Activated CD4-positive, alpha-beta T cell treated with anti-CD3 and anti-CD28 coated beads for 36 hours (primary cell): ENCODE results near the gene SRPK2. TPM values are rescaled to one million over a fixed set of nuclear protein-coding genes. Genes with fewer than 3 reads are reported as not detected.
"Not testable (repeated sequence)": the region's sequence is repeated elsewhere in the genome, so short reads cannot be mapped to it uniquely, and the experiment has no call there.

ENCODE experiments used
- ATAC-seq: fragments of 200-7000 bp; cut with Tn5 transposase; one replicate; pipeline ENCODE4 v1.10.0; 2021; ENCODE audit warnings: mild to moderate bottlenecking, moderate library complexity
- CTCF ChIA-PET: fragments of 350-600 bp; sonication (Branson Sonifier 250); formaldehyde crosslinking; loops from one replicate; lab custom pipeline; 2021; ENCODE audit warnings: antibody characterized with exemption; lab: Charles Lee
- POLR2A ChIA-PET: fragments of 350-600 bp; sonication (Branson Sonifier 250); formaldehyde crosslinking; loops from one replicate; lab custom pipeline; 2021; ENCODE audit warnings: antibody characterized with exemption, inconsistent platforms; lab: Charles Lee
- DNase-seq: peaks from one replicate; pipeline ENCODE4 v3.0.0-alpha.2; 2020
- H3K27ac Mint-ChIP-seq: one replicate; pipeline ENCODE4 v1.8.0; 2021; ENCODE audit warnings: mixed read lengths
- H3K27me3 Mint-ChIP-seq: one replicate; pipeline ENCODE4 v1.8.0; 2021; ENCODE audit warnings: mixed read lengths
- H3K36me3 Mint-ChIP-seq: one replicate; pipeline ENCODE4 v1.8.0; 2021; ENCODE audit warnings: low read depth, mixed read lengths
- H3K4me1 Mint-ChIP-seq: one replicate; pipeline ENCODE4 v1.8.0; 2021; ENCODE audit warnings: mixed read lengths
- H3K4me3 Mint-ChIP-seq: one replicate; pipeline ENCODE4 v1.8.0; 2021; ENCODE audit warnings: mild to moderate bottlenecking, moderate library complexity, mixed read lengths
- H3K9me3 Mint-ChIP-seq: one replicate; pipeline ENCODE4 v1.8.0; 2021; ENCODE audit warnings: low read depth, mixed read lengths
- intact Hi-C, 2 experiments: fragments of 100-400 bp; cut with DNase I in 1 of 2; cut with micrococcal nuclease in 1 of 2; formaldehyde crosslinking; loops; one replicate each; pipeline versions ENCODE4 v1.14.2 to v1.15.1; 2022 to 2024; cut with DNase I, micrococcal nuclease
- total RNA-seq, 2 experiments: library from RNA; stranded (reverse); gene quantifications; one replicate each; pipeline ENCODE4 v1.2.3, GENCODE V29; 2021

SRPK2 gene
- total RNA-seq, 2 experiments from 2014 or later, result 42.7 to 42.9 TPM

DNA sequence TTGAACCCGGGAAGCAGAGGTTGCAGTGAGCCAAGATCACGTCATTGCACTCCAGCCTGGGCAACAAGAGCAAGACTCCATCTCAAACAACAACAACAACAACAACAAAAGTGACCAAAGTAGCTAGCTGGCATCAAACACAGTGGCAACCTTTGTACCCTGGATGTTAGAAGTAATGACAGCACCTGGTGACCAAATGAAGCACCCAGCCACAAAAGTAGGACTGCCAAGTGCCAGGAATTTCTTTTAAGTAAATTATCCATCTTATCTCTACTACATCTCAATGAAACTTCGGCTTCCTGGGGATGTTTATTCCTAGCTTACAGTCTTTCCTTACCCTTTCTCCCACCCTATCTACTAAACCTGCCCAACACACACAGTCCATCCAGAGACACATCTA, 18.8 kb downstream of the SRPK2 start:
- ATAC-seq (no peak), DNase-seq (no peak)
- ChIA-PET POLR2A (interaction anchor here (0.7 kb wide), 1 partner anchor 263 kb away, joined by 4 read pairs; no protein-coding TSS in a partner anchor), CTCF (no interaction called here)
- H3K4me3 Mint-ChIP-seq, result no peak overlapping the region
- H3K36me3 Mint-ChIP-seq, result peaks cover 3% of the 10 kb centered on the region
- H3K27ac Mint-ChIP-seq, result no peak overlapping the region
- no peaks in the 10 kb centered on the region for H3K27me3 Mint-ChIP-seq
- no peaks in the 10 kb centered on the region for H3K9me3 Mint-ChIP-seq
- H3K4me1 Mint-ChIP-seq, result peaks cover 33% of the 10 kb centered on the region
- intact Hi-C loops, result no loop called here

DNA sequence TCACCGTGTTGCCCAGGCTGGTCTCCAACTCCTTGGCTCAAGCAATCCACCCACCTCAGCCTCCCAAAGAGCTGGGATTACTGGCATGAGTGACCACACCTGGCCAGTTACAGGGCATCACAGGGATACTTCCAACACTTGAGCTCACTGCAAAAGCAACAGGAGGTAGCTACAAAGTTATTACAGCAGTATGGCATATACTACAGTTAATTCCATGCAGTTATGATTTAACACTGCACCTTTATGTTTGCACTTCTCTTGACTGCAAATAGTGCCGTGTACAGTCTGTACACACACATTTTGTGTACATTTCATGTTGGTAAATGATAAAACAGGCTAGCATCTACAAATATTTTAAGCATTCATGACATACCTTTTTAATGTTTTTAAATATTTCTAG, 21.3 kb downstream of the SRPK2 start:
- H3K9me3 Mint-ChIP-seq, result no peaks in the 10 kb centered on the region
- POLR2A ChIA-PET, result no interaction called here
- no peak for ATAC-seq
- intact Hi-C loops, result no loop called here
- H3K4me3 Mint-ChIP-seq, result no peak overlapping the region
- H3K27ac Mint-ChIP-seq, result no peak overlapping the region
- H3K27me3 Mint-ChIP-seq, result no peaks in the 10 kb centered on the region
- DNase-seq, result no peak
- H3K36me3 Mint-ChIP-seq, result peaks cover 15% of the 10 kb centered on the region
- CTCF ChIA-PET, result interaction anchor here (0.7 to 1.0 kb wide), 2 partner anchors 32 to 222 kb away, joined by 3 read pairs; no protein-coding TSS in a partner anchor
- peaks cover 29% of the 10 kb centered on the region for H3K4me1 Mint-ChIP-seq

- H3K4me3 Mint-ChIP-seq, result no peak overlapping the region
- H3K36me3 Mint-ChIP-seq, result peaks cover 24% of the 10 kb centered on the region
- ChIA-PET POLR2A (no interaction called here), CTCF (interaction anchor here (0.8 kb wide), 1 partner anchor 37 kb away, joined by 3 read pairs; no protein-coding TSS in a partner anchor)
- H3K9me3 Mint-ChIP-seq, result no peaks in the 10 kb centered on the region
- DNase-seq, result no peak
- H3K4me1 Mint-ChIP-seq, result peaks cover 24% of the 10 kb centered on the region
- H3K27ac Mint-ChIP-seq, result no peak overlapping the region
- no peak for ATAC-seq
- no peaks in the 10 kb centered on the region for H3K27me3 Mint-ChIP-seq
- intact Hi-C loops, result no loop called here
Observed at GRCh38 chr7:105365541-105366534, 22.9 kb downstream of the SRPK2 start.

GRCh38 chr7:105364684-105365083, 24.0 kb downstream of the SRPK2 start:
- no peaks in the 10 kb centered on the region for H3K27me3 Mint-ChIP-seq
- no peaks in the 10 kb centered on the region for H3K9me3 Mint-ChIP-seq
- ATAC-seq (no peak), DNase-seq (no peak)
- H3K4me1 Mint-ChIP-seq, result peaks cover 20% of the 10 kb centered on the region
- peaks cover 26% of the 10 kb centered on the region for H3K36me3 Mint-ChIP-seq
- no peak overlapping the region for H3K4me3 Mint-ChIP-seq
- ChIA-PET CTCF (interaction anchor here (0.7 kb wide), 1 partner anchor 80 kb away, joined by 3 read pairs; no protein-coding TSS in a partner anchor), POLR2A (no interaction called here)
- intact Hi-C loops, result no loop called here
- H3K27ac Mint-ChIP-seq, result no peak overlapping the region

GRCh38 chr7:105363657-105364056, 25.1 kb downstream of the SRPK2 start:
- intact Hi-C loops, ATAC-seq: not testable (repeated sequence)

DNA sequence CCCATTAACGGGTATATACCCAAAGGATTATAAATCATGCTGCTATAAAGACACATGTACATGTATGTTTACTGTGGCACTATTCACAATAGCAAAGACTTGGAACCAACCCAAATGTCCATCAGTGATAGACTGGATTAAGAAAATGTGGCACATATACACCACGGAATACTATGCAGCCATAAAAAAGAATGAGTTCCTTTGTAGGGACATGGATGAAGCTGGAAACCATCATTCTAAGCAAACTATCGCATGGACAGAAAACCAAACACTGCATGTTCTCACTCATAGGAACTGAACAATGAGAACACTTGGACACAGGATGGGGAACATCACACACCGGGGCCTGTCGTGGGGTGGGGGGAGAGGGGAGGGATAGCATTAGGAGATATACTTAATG, 26.0 kb downstream of the SRPK2 start:
- ATAC-seq, POLR2A ChIA-PET, CTCF ChIA-PET: not testable (repeated sequence)

More at GRCh38 chr7:105363657-105364056, 25.1 kb downstream of the SRPK2 start:
- DNase-seq, H3K4me3 Mint-ChIP-seq, POLR2A ChIA-PET, H3K9me3 Mint-ChIP-seq, H3K27me3 Mint-ChIP-seq, H3K27ac Mint-ChIP-seq, CTCF ChIA-PET: not testable (repeated sequence)
- Mint-ChIP-seq H3K36me3 (peaks cover 26% of the 10 kb centered on the region), H3K4me1 (peaks cover 20% of the 10 kb centered on the region)

GRCh38 chr7:105361995-105362394, 26.7 kb downstream of the SRPK2 start:
- DNase-seq, H3K4me3 Mint-ChIP-seq, H3K27me3 Mint-ChIP-seq, POLR2A ChIA-PET, intact Hi-C loops, ATAC-seq, H3K27ac Mint-ChIP-seq, H3K9me3 Mint-ChIP-seq: not testable (repeated sequence)
- CTCF ChIA-PET, result interaction anchor here (1.9 kb wide), 1 partner anchor 10 kb away, joined by 6 read pairs; no protein-coding TSS in a partner anchor
- Mint-ChIP-seq H3K4me1 (peaks cover 21% of the 10 kb centered on the region), H3K36me3 (peaks cover 26% of the 10 kb centered on the region)

More for the DNA sequence above, 26.0 kb downstream of the SRPK2 start:
- H3K27me3 Mint-ChIP-seq, intact Hi-C loops, H3K4me3 Mint-ChIP-seq, H3K27ac Mint-ChIP-seq, DNase-seq, H3K9me3 Mint-ChIP-seq: not testable (repeated sequence)
- H3K36me3 Mint-ChIP-seq, result peaks cover 26% of the 10 kb centered on the region
- H3K4me1 Mint-ChIP-seq, result peaks cover 20% of the 10 kb centered on the region

DNA sequence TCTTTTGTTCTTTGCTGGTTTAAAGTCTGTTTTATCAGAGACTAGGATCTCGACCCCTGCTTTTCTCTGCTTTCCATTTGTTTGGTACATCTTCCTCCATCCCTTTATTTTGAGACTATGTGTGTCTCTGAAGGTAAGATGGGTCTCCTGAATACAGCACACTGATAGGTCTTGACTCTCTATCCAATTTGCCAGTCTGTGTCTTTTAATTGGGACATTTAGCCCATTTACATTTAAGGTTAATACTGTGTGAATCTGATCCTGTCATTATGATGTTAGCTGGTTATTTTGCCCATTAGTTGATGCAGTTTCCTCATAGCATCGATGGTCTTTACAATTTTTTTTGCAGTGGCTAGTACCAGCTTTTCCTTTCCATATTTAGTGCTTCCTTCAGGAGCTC, 28.6 kb downstream of the SRPK2 start:
- H3K27me3 Mint-ChIP-seq, DNase-seq, CTCF ChIA-PET, H3K27ac Mint-ChIP-seq, H3K9me3 Mint-ChIP-seq, intact Hi-C loops, ATAC-seq, H3K4me3 Mint-ChIP-seq: not testable (repeated sequence)
- POLR2A ChIA-PET, result interaction anchor here (0.7 kb wide), 1 partner anchor 168 kb away, joined by 4 read pairs; no protein-coding TSS in a partner anchor
- peaks cover 25% of the 10 kb centered on the region for H3K36me3 Mint-ChIP-seq
- peaks cover 23% of the 10 kb centered on the region for H3K4me1 Mint-ChIP-seq

DNA sequence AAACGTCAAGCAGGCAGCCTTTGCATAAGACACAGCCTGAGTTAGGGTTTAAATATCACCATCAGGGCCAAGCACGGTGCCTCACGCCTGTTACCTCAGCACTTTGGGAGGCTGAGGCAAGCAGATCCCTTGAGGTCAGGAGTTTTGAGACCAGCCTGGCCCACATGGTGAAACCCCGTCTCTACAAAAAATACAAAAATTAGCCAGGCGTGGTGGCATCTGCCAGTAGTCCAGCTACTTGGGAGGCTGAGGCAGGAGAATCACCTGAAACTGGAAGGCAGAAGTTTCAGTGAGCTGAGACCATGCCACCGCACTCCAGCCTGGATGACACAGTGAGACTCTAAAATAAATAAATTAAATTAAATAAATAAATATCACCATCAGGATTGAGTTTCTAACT, 33.0 kb downstream of the SRPK2 start:
- H3K4me3 Mint-ChIP-seq, result no peak overlapping the region
- H3K4me1 Mint-ChIP-seq, result peaks cover 65% of the 10 kb centered on the region
- ChIA-PET POLR2A (no interaction called here), CTCF (interaction anchor here (1.0 to 1.1 kb wide), 2 partner anchors 9 to 25 kb away, joined by 3 read pairs; no protein-coding TSS in a partner anchor)
- no peaks in the 10 kb centered on the region for H3K9me3 Mint-ChIP-seq
- H3K27me3 Mint-ChIP-seq, result no peaks in the 10 kb centered on the region
- DNase-seq (no peak), ATAC-seq (no peak)
- peaks cover 3% of the 10 kb centered on the region for H3K36me3 Mint-ChIP-seq
- no peak overlapping the region for H3K27ac Mint-ChIP-seq
- intact Hi-C loops, result no loop called here

GRCh38 chr7:105354383-105354782, 34.3 kb downstream of the SRPK2 start:
- DNase-seq, result peak; percentile 33
- intact Hi-C loops, result loop anchor here (5.0 kb wide), 2 partner anchors 33 to 73 kb away; partner anchors contain the start of gene SRPK2 (in 1 of the 2)
- ATAC-seq, result no peak
- no peak overlapping the region for H3K27ac Mint-ChIP-seq
- H3K9me3 Mint-ChIP-seq, result no peaks in the 10 kb centered on the region
- ChIA-PET CTCF (interaction anchor here (1.0 kb wide), 1 partner anchor 9 kb away, joined by 3 read pairs; no protein-coding TSS in a partner anchor), POLR2A (no interaction called here)
- H3K27me3 Mint-ChIP-seq, result no peaks in the 10 kb centered on the region
- H3K4me1 Mint-ChIP-seq, result peaks cover 72% of the 10 kb centered on the region
- peaks cover 1% of the 10 kb centered on the region for H3K36me3 Mint-ChIP-seq
- no peak overlapping the region for H3K4me3 Mint-ChIP-seq

- H3K4me1 Mint-ChIP-seq, result peaks cover 71% of the 10 kb centered on the region
Observed at GRCh38 chr7:105353752-105354328, 34.9 kb downstream of the SRPK2 start.

More at GRCh38 chr7:105353752-105354328, 34.9 kb downstream of the SRPK2 start:
- peak overlapping the region; percentile 28 for H3K27ac Mint-ChIP-seq
- DNase-seq (peak; percentile 11), ATAC-seq (no peak)
- intact Hi-C loops, result loop anchor here (5.0 kb wide), 2 partner anchors 33 to 73 kb away; partner anchors contain the start of gene SRPK2 (in 1 of the 2)
- ChIA-PET CTCF (interaction anchor here (1.0 kb wide), 1 partner anchor 9 kb away, joined by 3 read pairs; no protein-coding TSS in a partner anchor), POLR2A (no interaction called here)
- no peak overlapping the region for H3K4me3 Mint-ChIP-seq
- H3K27me3 Mint-ChIP-seq, result no peaks in the 10 kb centered on the region
- peaks cover 1% of the 10 kb centered on the region for H3K36me3 Mint-ChIP-seq
- no peaks in the 10 kb centered on the region for H3K9me3 Mint-ChIP-seq
